CD14-positive monocyte (primary cell): ENCODE results near the gene SPRTN. TPM values are rescaled to one million over a fixed set of nuclear protein-coding genes. Genes with fewer than 3 reads are reported as not detected.

Experiments used
- DNase-seq, 3 donors: peaks; one replicate each; pipeline ENCODE4 v3.0.0-alpha.2; 2011 to 2022
- H2AFZ ChIP-seq: 2 replicates; pipeline ENCODE4 v1.6.0; 2012; ENCODE audit warnings: mild to moderate bottlenecking, low read depth, low read length, inconsistent platforms; ENCODE audit not compliant: insufficient read depth, poor library complexity, severe bottlenecking
- H3K27ac ChIP-seq, 2 donors: 1 replicate in 1 of 2; 2 replicates in 1 of 2; pipeline ENCODE4 v1.5.1; 2012 to 2013; ENCODE audit warnings: low read length in 2 of 2, control low read depth in 1 of 2, inconsistent platforms in 1 of 2, low read depth in 1 of 2, mild to moderate bottlenecking in 1 of 2
- H3K27me3 ChIP-seq, 2 donors: one replicate each; pipeline versions ENCODE4 v1.6.0 to v1.6.1; 2011 to 2013; ENCODE audit warnings: low read length in 2 of 2; ENCODE audit not compliant: control insufficient read depth in 2 of 2, insufficient read depth in 2 of 2
- H3K36me3 ChIP-seq, 2 donors: replicated peaks in 1 of 2; 1 replicate in 1 of 2; 2 replicates in 1 of 2; pipeline versions ENCODE4 v1.5.1 to v1.6.1; 2012 to 2013; ENCODE audit warnings: low read length in 2 of 2, control low read depth in 1 of 2, inconsistent platforms in 1 of 2, mild to moderate bottlenecking in 1 of 2; ENCODE audit not compliant: insufficient read depth in 2 of 2, control insufficient read depth in 1 of 2
- H3K4me1 ChIP-seq, 2 donors: 1 replicate in 1 of 2; 2 replicates in 1 of 2; pipeline versions ENCODE4 v1.5.1 to v1.6.1; 2012 to 2013; ENCODE audit warnings: low read length in 2 of 2, control low read depth in 1 of 2, inconsistent platforms in 1 of 2, mild to moderate bottlenecking in 1 of 2, moderate library complexity in 1 of 2; ENCODE audit not compliant: insufficient read depth in 2 of 2, control insufficient read depth in 1 of 2
- H3K4me2 ChIP-seq: replicated peaks from 2 replicates; pipeline ENCODE3; 2012; ENCODE audit warnings: low read length, moderate library complexity, mild to moderate bottlenecking; ENCODE audit not compliant: poor library complexity, severe bottlenecking; ENCODE audit errors: extremely low read depth
- H3K4me3 ChIP-seq, 3 experiments: fragments of 200-600 bp in 1 of 3; sonication (generic) in 1 of 3; replicated peaks in 1 of 3; 1 replicate in 2 of 3; 2 replicates in 1 of 3; pipeline ENCODE4 v1.5.1; 2011 to 2013; ENCODE audit warnings: low read length in 3 of 3, mild to moderate bottlenecking in 3 of 3, control low read depth in 2 of 3, low read depth in 2 of 3, inconsistent platforms in 1 of 3, moderate library complexity in 1 of 3
- H3K79me2 ChIP-seq: 2 replicates; pipeline ENCODE4 v1.6.0; 2012; ENCODE audit warnings: mild to moderate bottlenecking, control low read depth, inconsistent platforms, low read length, moderate library complexity; ENCODE audit not compliant: insufficient read depth
- H3K9ac ChIP-seq: 2 replicates; pipeline ENCODE4 v1.6.0; 2017; ENCODE audit warnings: low read length, mild to moderate bottlenecking; ENCODE audit not compliant: insufficient read depth, poor library complexity, severe bottlenecking
- H3K9me3 ChIP-seq, 2 donors: replicated peaks in 1 of 2; 1 replicate in 1 of 2; 2 replicates in 1 of 2; pipeline versions ENCODE4 v1.5.1 to v1.6.1; 2012 to 2013; ENCODE audit warnings: low read length in 2 of 2, control low read depth in 1 of 2; ENCODE audit not compliant: control insufficient read depth in 1 of 2, insufficient read depth in 1 of 2
- H4K20me1 ChIP-seq: 2 replicates; pipeline ENCODE4 v1.6.0; 2012; ENCODE audit warnings: mild to moderate bottlenecking, low read length, control low read depth, moderate library complexity; ENCODE audit not compliant: insufficient read depth
- H3K27ac Mint-ChIP-seq, 7 donors: one replicate each; pipeline ENCODE4 v1.8.0; 2020; ENCODE audit warnings: mild to moderate bottlenecking in 7 of 7, mixed read lengths in 7 of 7, moderate library complexity in 6 of 7, inconsistent platforms in 2 of 7
- H3K27me3 Mint-ChIP-seq, 3 donors: one replicate each; pipeline ENCODE4 v1.8.0; 2021 to 2022; ENCODE audit warnings: low read depth in 3 of 3, mild to moderate bottlenecking in 3 of 3, mixed read lengths in 3 of 3, moderate library complexity in 3 of 3, inconsistent platforms in 1 of 3
- H3K36me3 Mint-ChIP-seq, 2 donors: one replicate each; pipeline ENCODE4 v1.8.0; 2020; ENCODE audit warnings: mixed read lengths in 2 of 2, inconsistent platforms in 1 of 2, mild to moderate bottlenecking in 1 of 2
- H3K4me1 Mint-ChIP-seq: one replicate; pipeline ENCODE4 v1.8.0; 2020; ENCODE audit warnings: mild to moderate bottlenecking, mixed read lengths
- H3K4me3 Mint-ChIP-seq, 2 donors: one replicate each; pipeline ENCODE4 v1.8.0; 2020; ENCODE audit warnings: mild to moderate bottlenecking in 2 of 2, mixed read lengths in 2 of 2, moderate library complexity in 1 of 2
- H3K9me3 Mint-ChIP-seq, 7 donors: one replicate each; pipeline ENCODE4 v1.8.0; 2020 to 2022; ENCODE audit warnings: mixed read lengths in 7 of 7, mild to moderate bottlenecking in 6 of 7, moderate library complexity in 6 of 7, inconsistent platforms in 2 of 7
- CTCF ChIP-seq: fragments of 200-600 bp; IDR thresholded peaks from one replicate; pipeline ENCODE4 v1.8.0; 2022; ENCODE audit warnings: antibody characterized with exemption, mild to moderate bottlenecking
- WGBS: methylation state at CpG from one replicate; pipeline ENCODE4 v1.1.5; 2013; ENCODE audit warnings: missing lambda C conversion rate; ENCODE audit not compliant: insufficient coverage; 5-methylcytosine and 5-hydroxymethylcytosine counted together
- intact Hi-C, 2 donors: fragments of 100-400 bp; cut with micrococcal nuclease; formaldehyde crosslinking; loops; one replicate each; pipeline versions ENCODE4 v1.15.0 to v1.15.1; 2023
- polyA plus RNA-seq, 3 donors: library from polyadenylated mRNA; depleted of rRNA in 1 of 3; unstranded in 2 of 3; stranded (reverse) in 1 of 3; fragments of 300-500 nt in 2 of 3; fragments of >200 nt in 1 of 3; fragmentation: Illumina TruSeq in 2 of 3; gene quantifications; 1 replicate in 2 of 3; 2 replicates in 1 of 3; pipeline ENCODE4 v1.2.3, GENCODE V29; 2012 to 2021

Gene SPRTN
- polyA plus RNA-seq, 3 donors: 4.5 to 9.1 (median 7.8) TPM

GRCh38 chr1:231340328-231341013 lies 2.4 kb downstream of the SPRTN start:
- peaks cover 82% of the 10 kb centered on the region for H3K79me2 ChIP-seq
- H3K27ac ChIP-seq: no peak overlapping the region
- intact Hi-C loops: no loop called here
- Mint-ChIP-seq H3K36me3 (peaks cover 31 to 53% of the 10 kb centered on the region in 2 donors), H3K27me3 (no peaks in the 10 kb centered on the region), H3K4me3 (no peak overlapping the region), H3K27ac (peak overlapping the region in 3 of 7 donors; percentile 20 to 51 (median 44)), H3K9me3 (no peaks in the 10 kb centered on the region), H3K4me1 (peaks cover 34% of the 10 kb centered on the region)
- no peak overlapping the region for H3K4me3 ChIP-seq
- H2AFZ ChIP-seq: no peak overlapping the region
- H3K4me1 ChIP-seq: peaks cover 30 to 34% of the 10 kb centered on the region in 2 donors
- DNase-seq: no peak
- no peaks in the 10 kb centered on the region for H3K9me3 ChIP-seq
- H4K20me1 ChIP-seq: peaks cover 29% of the 10 kb centered on the region
- TF ChIP-seq CTCF: no peak
- no peak overlapping the region for H3K4me2 ChIP-seq
- H3K27me3 ChIP-seq: no peaks in the 10 kb centered on the region
- no peak overlapping the region for H3K9ac ChIP-seq
- WGBS: 96% methylated on average over 5 of the region's 6 CpGs
- H3K36me3 ChIP-seq: peaks cover 11 to 44% of the 10 kb centered on the region in 2 donors

GRCh38 chr1:231347961-231348360 lies 9.9 kb downstream of the SPRTN start:
- Mint-ChIP-seq H3K9me3 (no peaks in the 10 kb centered on the region), H3K4me1 (no peaks in the 10 kb centered on the region), H3K27me3 (peaks cover 0 to 1% (median 0%) of the 10 kb centered on the region in 3 donors), H3K27ac (no peak overlapping the region), H3K36me3 (peaks cover 77 to 90% of the 10 kb centered on the region in 2 donors), H3K4me3 (no peak overlapping the region)
- Histone ChIP-seq H3K4me1 (no peaks in the 10 kb centered on the region), H3K9ac (no peak overlapping the region), H3K4me3 (no peak overlapping the region), H3K79me2 (peaks cover 19% of the 10 kb centered on the region), H3K36me3 (peaks cover 64 to 97% of the 10 kb centered on the region in 2 donors), H3K27ac (no peak overlapping the region), H4K20me1 (peaks cover 4% of the 10 kb centered on the region), H3K4me2 (no peak overlapping the region), H2AFZ (no peak overlapping the region), H3K27me3 (no peaks in the 10 kb centered on the region), H3K9me3 (no peaks in the 10 kb centered on the region)
- intact Hi-C loops: no loop called here
- no peak for TF ChIP-seq CTCF
- WGBS: 80% methylated on average over 1 of the region's 4 CpGs
- DNase-seq: no peak
